Neural crest cell (in vitro differentiated cells): ENCODE results near the gene IL17D. TPM values are rescaled to one million over a fixed set of nuclear protein-coding genes. Genes with fewer than 3 reads are reported as not detected.

Experiments used
- DNase-seq: peaks from one replicate; pipeline ENCODE4 v3.0.0; 2021; ENCODE audit warnings: low read depth, mixed read lengths, low spot score
- H3K27ac Mint-ChIP-seq: one replicate; pipeline ENCODE4 v1.8.0; 2021; ENCODE audit warnings: mild to moderate bottlenecking, mixed read lengths; ENCODE audit not compliant: unreplicated experiment
- H3K27me3 Mint-ChIP-seq: 2 replicates; pipeline ENCODE4 v1.8.0; 2021; ENCODE audit warnings: low read depth, mild to moderate bottlenecking, mixed read lengths
- H3K36me3 Mint-ChIP-seq: 2 replicates; pipeline ENCODE4 v1.8.0; 2021; ENCODE audit warnings: low read depth, mild to moderate bottlenecking, mixed read lengths
- H3K4me1 Mint-ChIP-seq: 2 replicates; pipeline ENCODE4 v1.8.0; 2021; ENCODE audit warnings: mixed read lengths
- H3K4me3 Mint-ChIP-seq: one replicate; pipeline ENCODE4 v1.8.0; 2021; ENCODE audit warnings: mild to moderate bottlenecking, mixed read lengths
- H3K9me3 Mint-ChIP-seq: 2 replicates; pipeline ENCODE4 v1.8.0; 2021; ENCODE audit warnings: mixed read lengths
- total RNA-seq: library from RNA; stranded (reverse); gene quantifications from 2 replicates; pipeline ENCODE4 v1.2.1, GENCODE V29; 2021
- TF ChIP-seq, protein P1 (sequence below): fragments of 200-600 bp; sonication (generic); conservative IDR thresholded peaks from 2 replicates; pipeline ENCODE4 v1.5.0; 2021; ENCODE audit warnings: antibody characterized with exemption, mild to moderate bottlenecking

The IL17D gene
- total RNA-seq, 1 donor from 2014 or later: 8.4 TPM

DNA sequence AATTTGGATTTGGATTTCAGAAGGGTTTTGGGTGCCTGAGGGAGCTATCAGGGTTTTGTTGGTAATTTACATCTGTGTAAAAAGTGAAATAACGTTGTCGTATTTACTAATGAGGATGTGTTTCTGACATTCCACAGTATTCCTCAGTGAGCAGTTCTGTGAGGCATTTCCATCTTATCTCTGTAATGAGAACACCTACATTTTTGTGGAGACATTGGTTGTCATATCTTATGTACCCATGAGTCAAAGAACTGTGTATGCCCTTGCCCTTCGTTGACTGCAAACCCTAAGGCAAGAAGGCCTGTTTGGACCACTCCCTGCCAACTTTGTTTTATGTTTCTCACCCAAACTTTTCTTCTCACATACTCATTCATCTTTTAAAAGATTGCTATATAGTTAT is 14.2 kb upstream of the IL17D start:
- TF ChIP-seq, protein P1, sequence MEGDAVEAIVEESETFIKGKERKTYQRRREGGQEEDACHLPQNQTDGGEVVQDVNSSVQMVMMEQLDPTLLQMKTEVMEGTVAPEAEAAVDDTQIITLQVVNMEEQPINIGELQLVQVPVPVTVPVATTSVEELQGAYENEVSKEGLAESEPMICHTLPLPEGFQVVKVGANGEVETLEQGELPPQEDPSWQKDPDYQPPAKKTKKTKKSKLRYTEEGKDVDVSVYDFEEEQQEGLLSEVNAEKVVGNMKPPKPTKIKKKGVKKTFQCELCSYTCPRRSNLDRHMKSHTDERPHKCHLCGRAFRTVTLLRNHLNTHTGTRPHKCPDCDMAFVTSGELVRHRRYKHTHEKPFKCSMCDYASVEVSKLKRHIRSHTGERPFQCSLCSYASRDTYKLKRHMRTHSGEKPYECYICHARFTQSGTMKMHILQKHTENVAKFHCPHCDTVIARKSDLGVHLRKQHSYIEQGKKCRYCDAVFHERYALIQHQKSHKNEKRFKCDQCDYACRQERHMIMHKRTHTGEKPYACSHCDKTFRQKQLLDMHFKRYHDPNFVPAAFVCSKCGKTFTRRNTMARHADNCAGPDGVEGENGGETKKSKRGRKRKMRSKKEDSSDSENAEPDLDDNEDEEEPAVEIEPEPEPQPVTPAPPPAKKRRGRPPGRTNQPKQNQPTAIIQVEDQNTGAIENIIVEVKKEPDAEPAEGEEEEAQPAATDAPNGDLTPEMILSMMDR: no peak
- DNase-seq: no peak
- no peaks in the 10 kb centered on the region for H3K9me3 Mint-ChIP-seq
- H3K27ac Mint-ChIP-seq: no peak overlapping the region
- H3K4me1 Mint-ChIP-seq: peaks cover 13% of the 10 kb centered on the region
- no peaks in the 10 kb centered on the region for H3K36me3 Mint-ChIP-seq
- no peak overlapping the region for H3K4me3 Mint-ChIP-seq
- no peaks in the 10 kb centered on the region for H3K27me3 Mint-ChIP-seq

DNA sequence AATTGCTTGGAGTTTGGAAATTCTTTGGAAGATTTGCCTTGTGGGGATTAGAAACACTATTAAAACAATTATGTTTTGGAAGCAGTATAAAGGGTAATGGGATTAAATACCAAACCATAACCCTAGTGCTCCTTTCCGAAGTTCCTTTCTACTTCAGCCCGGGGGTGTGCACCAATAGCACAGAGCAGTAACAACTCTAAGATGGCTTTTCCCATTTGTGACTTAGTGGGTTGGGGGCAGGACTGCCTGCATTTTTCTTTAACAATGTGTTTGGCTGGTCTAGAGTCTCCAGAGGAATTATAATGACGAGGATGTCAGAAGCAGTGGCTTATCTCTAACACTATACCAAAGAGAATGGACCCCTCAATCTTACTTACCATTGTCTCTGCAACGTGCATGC is 11.9 kb upstream of the IL17D start:
- H3K4me1 Mint-ChIP-seq: peaks cover 11% of the 10 kb centered on the region
- H3K27me3 Mint-ChIP-seq: no peaks in the 10 kb centered on the region
- H3K27ac Mint-ChIP-seq: no peak overlapping the region
- H3K4me3 Mint-ChIP-seq: no peak overlapping the region
- TF ChIP-seq, protein P1: no peak
- H3K9me3 Mint-ChIP-seq: no peaks in the 10 kb centered on the region
- H3K36me3 Mint-ChIP-seq: no peaks in the 10 kb centered on the region
- no peak for DNase-seq

DNA sequence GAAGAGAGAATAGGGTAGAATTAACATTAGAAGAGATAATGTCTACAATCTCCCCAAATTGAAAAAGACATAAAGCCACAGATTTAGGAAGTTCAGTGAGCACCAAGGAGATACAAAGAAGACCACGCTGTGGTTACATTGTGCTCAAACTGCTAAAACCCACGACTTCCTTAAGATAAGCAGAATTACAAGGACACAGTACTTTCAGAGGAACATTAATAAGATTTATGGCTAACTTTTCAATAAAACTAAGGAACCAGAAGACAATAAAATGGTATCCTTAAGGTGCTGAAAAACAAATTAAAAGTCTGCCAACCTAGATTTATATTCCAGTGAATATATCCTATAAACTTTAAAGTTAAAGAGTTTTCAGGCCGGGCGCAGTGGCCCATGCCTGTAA is 7.4 kb upstream of the IL17D start:
- peaks cover 7% of the 10 kb centered on the region for H3K36me3 Mint-ChIP-seq
- no peaks in the 10 kb centered on the region for H3K9me3 Mint-ChIP-seq
- H3K27ac Mint-ChIP-seq: no peak overlapping the region
- TF ChIP-seq, protein P1: no peak
- H3K27me3 Mint-ChIP-seq: peaks cover 5% of the 10 kb centered on the region
- no peak for DNase-seq
- peaks cover 6% of the 10 kb centered on the region for H3K4me1 Mint-ChIP-seq
- H3K4me3 Mint-ChIP-seq: no peak overlapping the region

DNA sequence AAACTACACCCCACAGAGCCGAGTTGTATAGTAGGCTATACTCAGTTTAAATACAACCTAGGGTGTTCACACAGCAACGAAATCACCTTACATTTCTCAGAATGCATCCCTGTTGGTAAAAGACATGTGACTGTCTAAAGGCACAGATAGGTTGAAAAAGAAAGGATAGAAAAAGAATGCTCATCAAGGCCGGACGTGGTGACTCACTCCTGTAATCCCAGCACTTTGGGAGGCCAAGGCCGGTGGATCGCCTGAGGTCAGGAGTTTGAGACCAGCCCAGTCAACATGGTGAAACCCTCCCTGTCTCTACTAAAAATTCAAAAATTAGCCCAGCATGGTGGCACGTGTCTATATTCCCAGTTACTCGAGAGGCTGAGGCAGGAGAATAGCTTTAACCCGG is 3.8 kb upstream of the IL17D start:
- TF ChIP-seq, protein P1: no peak
- peaks cover 7% of the 10 kb centered on the region for H3K27me3 Mint-ChIP-seq
- H3K4me1 Mint-ChIP-seq: peaks cover 16% of the 10 kb centered on the region
- H3K4me3 Mint-ChIP-seq: peak overlapping the region; percentile 29
- H3K27ac Mint-ChIP-seq: no peak overlapping the region
- H3K36me3 Mint-ChIP-seq: peaks cover 7% of the 10 kb centered on the region
- H3K9me3 Mint-ChIP-seq: no peaks in the 10 kb centered on the region
- DNase-seq: no peak

DNA sequence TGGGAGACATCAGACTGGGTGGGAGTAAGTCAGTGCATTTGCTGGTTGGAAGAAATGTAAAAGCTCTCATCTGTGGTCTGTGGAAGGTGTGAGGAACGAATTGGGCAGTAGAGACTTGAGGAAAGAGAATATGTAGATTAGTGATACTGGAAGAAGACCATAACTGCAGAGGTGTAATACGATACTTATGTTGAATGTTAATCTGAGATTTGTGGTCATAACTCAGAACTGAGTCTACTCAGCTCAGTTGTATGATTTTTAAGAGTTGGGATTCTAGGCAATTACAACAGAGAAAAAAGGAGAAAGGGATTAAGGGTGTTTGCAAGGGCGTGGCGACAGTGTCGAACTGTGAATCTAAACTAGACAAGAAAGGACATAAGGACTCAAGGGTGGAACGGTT is 3.2 kb upstream of the IL17D start:
- TF ChIP-seq, protein P1: no peak
- Mint-ChIP-seq H3K27me3 (peaks cover 7% of the 10 kb centered on the region), H3K9me3 (no peaks in the 10 kb centered on the region), H3K27ac (no peak overlapping the region), H3K36me3 (peaks cover 7% of the 10 kb centered on the region), H3K4me3 (peak overlapping the region; percentile 23), H3K4me1 (peaks cover 20% of the 10 kb centered on the region)
- no peak for DNase-seq

DNA sequence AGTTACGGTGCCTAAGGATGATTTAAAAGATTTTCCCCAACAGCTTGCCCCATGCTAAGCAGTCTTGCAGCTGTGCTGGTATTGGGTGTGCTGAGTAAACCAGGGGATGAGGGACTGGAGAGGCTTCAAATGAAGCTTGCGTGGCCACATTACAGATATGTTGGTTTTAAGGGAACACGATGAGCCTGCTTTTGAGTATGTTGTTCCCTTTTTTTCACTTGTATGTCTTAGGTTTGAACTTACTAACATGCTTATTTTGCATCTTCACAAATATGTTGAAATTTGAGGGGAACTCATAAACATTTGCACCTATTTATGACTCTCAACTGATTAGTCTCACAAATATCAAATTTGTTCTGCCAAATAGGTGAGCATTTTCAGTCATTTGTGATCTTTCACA is 2.0 kb upstream of the IL17D start:
- Mint-ChIP-seq H3K27ac (no peak overlapping the region), H3K9me3 (no peaks in the 10 kb centered on the region), H3K4me3 (no peak overlapping the region), H3K36me3 (peaks cover 7% of the 10 kb centered on the region), H3K4me1 (peaks cover 20% of the 10 kb centered on the region), H3K27me3 (peaks cover 7% of the 10 kb centered on the region)
- DNase-seq: no peak
- TF ChIP-seq, protein P1: no peak
